Dermis blood vessel endothelial cell (primary cell): Measurements from ENCODE around the gene ZBTB37. TPM values are rescaled to one million over a fixed set of nuclear protein-coding genes. Genes with fewer than 3 reads are reported as not detected.
A peak's percentile ranks its signal among the peaks of the same experiment; 100 is the strongest.
"Not testable (repeated sequence)": the region's sequence is repeated elsewhere in the genome, so short reads cannot be mapped to it uniquely, and the experiment has no call there.

Source experiments
- DNase-seq: peaks from one replicate; pipeline ENCODE4 v3.0.0; 2010
- total RNA-seq: library from RNA; depleted of rRNA; stranded (reverse); fragments of >200 nt; gene quantifications from 2 replicates; pipeline ENCODE4 v1.2.3, GENCODE V29; 2014

Gene ZBTB37
- total RNA-seq, 1 donor from 2014 or later, result 6.0 TPM

DNA sequence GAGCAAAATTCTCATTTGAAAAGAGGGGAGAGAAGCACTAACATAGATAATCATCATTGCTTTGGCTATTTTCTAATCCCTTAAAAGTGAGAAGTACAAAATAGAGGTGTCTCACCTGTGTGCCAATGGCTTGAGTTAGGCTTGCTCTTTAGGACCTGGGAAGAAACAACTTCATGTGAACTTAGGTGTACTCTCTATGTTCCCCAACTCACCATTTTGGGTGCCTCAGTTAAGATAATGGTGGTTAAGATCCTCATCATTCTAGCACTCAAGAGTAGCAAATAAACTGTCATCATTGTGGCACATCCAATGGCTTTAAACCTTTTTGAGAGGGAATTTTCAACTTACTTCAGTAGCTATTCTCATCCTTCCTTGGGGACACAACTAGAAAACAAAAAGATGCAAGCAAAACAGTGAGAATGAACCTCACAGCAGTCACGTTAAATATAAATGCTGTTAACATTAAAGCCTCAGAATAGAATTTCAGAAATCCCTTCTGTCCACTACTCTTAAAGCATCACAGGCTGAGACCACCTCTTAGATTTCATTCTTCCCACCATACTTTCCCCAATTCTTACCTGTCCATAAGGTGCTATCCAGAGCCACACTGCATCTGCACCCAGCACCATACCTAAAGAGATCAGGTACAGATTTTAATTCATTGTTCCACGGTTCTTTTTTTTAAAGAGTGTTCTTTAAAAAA, 1.6 kb upstream of the ZBTB37 start:
- no peak for DNase-seq

GRCh38 chr1:173867141-173867752, 933 bp upstream of the ZBTB37 start:
- DNase-seq, result peak; percentile 63

- peak; percentile 100 for DNase-seq
Observed at GRCh38 chr1:173867753-173868265, 371 bp upstream of the ZBTB37 start, which contains the start of gene GAS5. TSS of gene GAS5 (minus strand) at chr1:173867989.

- DNase-seq, result no peak
Observed at GRCh38 chr1:173869021-173869359, 810 bp downstream of the ZBTB37 start.

- peak; percentile 79 for DNase-seq
Observed at GRCh38 chr1:173870252-173871075, 2.3 kb downstream of the ZBTB37 start.

- peak; percentile 66 for DNase-seq
Observed at GRCh38 chr1:173871091-173871490, 2.9 kb downstream of the ZBTB37 start.

GRCh38 chr1:173871500-173871899, 3.3 kb downstream of the ZBTB37 start:
- no peak for DNase-seq

- no peak for DNase-seq
Observed at GRCh38 chr1:173876732-173877131, 8.6 kb downstream of the ZBTB37 start.

GRCh38 chr1:173878251-173878650, 10.1 kb downstream of the ZBTB37 start:
- no peak for DNase-seq

DNA sequence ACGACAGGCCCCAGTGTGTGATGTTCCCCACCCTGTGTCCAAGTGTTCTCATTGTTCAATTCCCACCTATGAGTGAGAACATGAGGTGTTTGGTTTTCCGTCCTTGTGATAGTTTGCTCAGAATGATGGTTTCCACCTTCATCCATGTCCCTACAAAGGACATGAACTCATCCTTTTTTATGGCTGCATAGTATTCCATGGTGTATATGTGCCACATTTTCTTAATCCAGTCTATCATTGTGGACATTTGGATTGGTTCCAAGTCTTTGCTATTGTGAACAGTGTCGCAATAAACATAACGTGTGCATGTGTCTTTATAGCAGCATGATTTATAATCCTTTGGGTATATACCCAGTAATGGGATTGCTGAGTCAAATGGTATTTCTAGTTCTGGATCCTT, 12.9 kb downstream of the ZBTB37 start:
- not testable (repeated sequence) for DNase-seq

- no peak for DNase-seq
Observed at GRCh38 chr1:173884701-173885100, 16.5 kb downstream of the ZBTB37 start.

DNA sequence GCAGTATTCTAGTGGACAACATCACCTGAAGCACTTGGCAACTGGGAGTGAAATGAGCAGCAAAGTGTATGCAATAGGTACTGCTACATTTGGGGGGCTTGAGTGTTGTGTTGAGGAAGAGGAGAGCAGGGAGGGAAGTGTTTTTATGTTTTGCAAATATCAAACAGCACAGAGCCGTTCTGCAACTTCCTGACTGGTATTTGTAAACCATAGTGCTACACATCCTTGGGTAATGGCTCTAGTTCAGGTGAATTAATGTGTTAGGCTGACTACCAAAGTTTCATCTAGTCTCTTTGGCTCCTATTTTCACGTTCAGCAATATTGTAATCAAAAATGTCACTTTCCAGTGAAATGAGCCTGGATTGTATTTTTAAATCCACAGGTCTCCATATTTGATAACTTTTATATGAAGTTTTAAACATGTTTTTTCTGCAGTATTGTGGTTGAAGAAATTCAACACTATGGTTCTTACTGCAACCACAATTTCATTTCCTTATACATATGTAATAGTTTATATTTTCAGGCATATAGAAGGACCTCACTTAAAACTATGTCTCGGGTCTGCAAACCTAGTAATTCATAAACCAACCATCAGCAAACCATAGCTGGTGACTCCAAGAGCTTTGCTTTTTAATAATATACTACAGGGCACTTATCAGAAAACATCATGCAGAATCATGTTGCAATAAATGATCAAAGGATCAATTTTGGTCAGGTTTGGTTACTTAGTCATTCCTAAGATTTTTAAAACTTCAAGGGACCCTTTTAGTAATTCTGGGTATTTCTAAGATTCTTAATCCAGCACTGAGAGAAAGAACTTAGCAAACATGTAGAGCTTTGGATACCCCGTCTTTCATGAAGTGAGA, 18.8 kb downstream of the ZBTB37 start:
- DNase-seq, result no peak

DNA sequence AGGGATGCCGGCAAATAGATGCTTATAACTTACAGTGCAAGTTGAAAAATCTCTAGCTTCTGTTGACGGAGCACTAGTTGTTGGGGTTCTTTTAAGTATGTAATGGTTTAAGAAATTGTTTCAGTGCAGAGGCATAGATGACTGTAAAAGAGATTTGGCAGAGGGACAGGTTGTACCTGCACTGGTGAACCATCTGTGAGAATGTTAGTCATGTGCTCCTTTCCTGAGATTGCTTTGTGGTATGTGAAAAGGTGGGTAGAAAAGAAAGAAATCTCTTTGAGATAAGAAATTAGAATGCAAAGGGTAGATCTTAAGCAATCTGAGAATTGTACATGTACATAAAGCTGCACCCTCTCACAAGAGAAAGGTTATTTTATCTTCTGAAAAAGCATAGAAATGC, 19.4 kb downstream of the ZBTB37 start:
- no peak for DNase-seq

DNA sequence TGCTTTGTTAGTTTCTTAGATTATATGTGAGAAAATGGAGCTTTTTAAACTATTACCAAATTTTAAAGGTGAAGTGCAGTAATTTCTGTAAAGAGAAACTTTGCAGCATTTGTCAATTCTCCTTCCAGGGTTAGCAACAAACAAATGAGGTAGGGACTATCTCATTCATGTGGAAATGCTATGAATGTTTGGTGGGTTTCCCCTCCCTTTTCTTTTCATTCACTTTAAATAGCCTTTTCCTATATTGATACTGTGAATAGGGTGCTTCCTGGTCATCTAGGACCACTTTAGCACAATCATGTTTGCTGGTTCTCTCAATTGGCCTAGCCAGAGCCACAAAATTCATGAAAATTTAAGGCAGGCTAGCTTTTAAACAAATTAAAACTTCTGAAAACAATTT, 20.6 kb downstream of the ZBTB37 start:
- DNase-seq, result no peak

- no peak for DNase-seq
Observed at GRCh38 chr1:173889885-173890284, 21.7 kb downstream of the ZBTB37 start.

- DNase-seq, result no peak
Observed at GRCh38 chr1:173893611-173894010, 25.4 kb downstream of the ZBTB37 start.

GRCh38 chr1:173894189-173894588, 26.0 kb downstream of the ZBTB37 start:
- no peak for DNase-seq

DNA sequence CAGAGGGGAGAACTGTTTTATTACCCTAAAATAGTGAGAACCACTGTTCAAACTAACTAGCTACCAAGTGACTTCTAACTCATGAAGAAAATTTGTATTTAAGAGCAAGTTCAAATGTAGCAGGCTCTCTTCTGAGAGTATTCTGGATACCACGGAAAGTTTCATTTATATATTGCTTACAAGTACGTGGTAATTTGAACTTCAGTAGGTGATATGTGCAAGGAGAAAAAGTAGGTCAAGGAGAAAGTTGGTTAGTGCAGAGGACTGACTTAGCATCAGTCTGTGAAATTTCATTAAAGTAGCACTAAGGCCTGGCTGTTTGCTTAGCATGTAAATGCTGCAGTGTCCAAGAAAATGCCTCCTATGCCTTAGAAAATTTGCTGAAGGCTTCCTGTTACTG, 32.2 kb downstream of the ZBTB37 start:
- DNase-seq, result no peak

- no peak for DNase-seq
Observed at GRCh38 chr1:173900992-173901391, 32.8 kb downstream of the ZBTB37 start.

GRCh38 chr1:173903827-173904531, 35.8 kb downstream of the ZBTB37 start:
- no peak for DNase-seq

DNA sequence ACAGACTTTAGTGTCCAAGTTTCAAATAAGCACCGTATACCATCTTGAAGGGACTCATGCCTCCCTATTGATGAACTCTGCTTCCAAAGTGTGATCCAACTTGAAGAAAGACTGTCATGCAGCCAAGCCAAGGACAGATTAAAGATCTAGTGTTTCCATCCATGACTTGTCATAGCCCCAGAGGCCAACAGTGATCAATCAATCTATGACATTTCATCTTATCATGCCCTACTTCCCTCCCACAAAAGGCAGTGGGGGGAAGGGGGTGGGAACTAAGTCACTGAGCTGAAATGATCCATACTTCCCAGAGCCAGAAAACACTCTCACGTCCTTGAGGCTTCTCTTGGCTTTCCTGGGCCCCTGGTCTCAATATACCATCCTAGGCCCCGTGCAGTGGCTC, 44.9 kb downstream of the ZBTB37 start:
- no peak for DNase-seq

DNA sequence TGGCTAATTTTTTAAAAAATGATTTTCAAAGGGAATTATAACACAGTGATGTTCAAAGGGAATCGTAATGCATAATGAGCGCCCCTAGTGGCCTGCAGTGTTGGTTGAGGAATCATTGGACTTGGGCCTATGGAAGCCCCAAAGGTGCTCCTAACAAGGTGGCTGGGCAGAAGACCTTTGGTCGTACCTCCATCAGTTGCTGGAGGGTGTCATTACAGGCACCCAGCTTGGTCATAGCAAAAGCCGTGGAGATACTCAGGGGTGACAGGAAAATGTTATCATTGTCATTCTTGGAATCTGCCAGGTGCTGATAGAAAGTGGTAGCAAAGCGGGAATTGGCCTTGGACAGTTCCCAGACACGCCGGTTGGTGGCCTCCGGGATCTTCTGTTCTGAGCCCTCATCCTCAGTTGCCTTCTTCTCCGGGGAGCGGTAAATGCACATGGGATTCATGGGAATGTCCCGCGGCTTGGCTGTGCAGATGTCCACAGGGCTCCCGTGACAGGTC, 46.2 kb downstream of the ZBTB37 start:
- DNase-seq, result peak; percentile 65
